ENCODE results near the gene ME2. TPM values are rescaled to one million over a fixed set of nuclear protein-coding genes. Genes with fewer than 3 reads are reported as not detected.
"Not testable (repeated sequence)": the region's sequence is repeated elsewhere in the genome, so short reads cannot be mapped to it uniquely, and the experiment has no call there.

Gene ME2
- total RNA-seq, 1 donor from 2014 or later: 54.5 TPM

DNA sequence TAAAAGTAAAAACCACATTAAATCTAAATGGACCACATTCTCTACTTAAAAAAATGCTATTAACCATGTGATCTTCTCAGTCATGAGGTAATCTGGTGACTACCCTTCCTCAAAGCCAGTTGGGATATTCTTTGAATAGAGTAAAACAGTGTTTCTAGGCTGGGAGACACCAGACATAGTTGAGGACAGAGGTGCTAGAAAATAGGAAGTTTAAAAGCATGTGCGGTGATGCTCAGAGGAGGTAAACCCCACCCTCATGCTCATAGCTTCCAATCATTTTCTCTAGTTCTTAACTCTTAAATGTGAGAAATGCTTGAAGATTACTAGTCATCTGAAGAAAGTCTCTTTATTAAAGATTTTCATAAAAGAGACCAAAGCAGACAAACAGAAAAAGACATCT lies 58.3 kb downstream of the ME2 start:
- intact Hi-C loops (cut with micrococcal nuclease): no loop called here
- Histone ChIP-seq H3K27ac (replicated peaks) (no peak overlapping the region), H3K27me3 (ENCODE audit: low read depth) (no peaks in the 10 kb centered on the region), H3K9me3 (replicated peaks) (no peaks in the 10 kb centered on the region), H3K36me3 (peaks cover 25% of the 10 kb centered on the region), H3K4me1 (peaks cover 9% of the 10 kb centered on the region), H3K4me3 (no peak overlapping the region)
- DNase-seq: no peak
- TF ChIP-seq, protein P1, sequence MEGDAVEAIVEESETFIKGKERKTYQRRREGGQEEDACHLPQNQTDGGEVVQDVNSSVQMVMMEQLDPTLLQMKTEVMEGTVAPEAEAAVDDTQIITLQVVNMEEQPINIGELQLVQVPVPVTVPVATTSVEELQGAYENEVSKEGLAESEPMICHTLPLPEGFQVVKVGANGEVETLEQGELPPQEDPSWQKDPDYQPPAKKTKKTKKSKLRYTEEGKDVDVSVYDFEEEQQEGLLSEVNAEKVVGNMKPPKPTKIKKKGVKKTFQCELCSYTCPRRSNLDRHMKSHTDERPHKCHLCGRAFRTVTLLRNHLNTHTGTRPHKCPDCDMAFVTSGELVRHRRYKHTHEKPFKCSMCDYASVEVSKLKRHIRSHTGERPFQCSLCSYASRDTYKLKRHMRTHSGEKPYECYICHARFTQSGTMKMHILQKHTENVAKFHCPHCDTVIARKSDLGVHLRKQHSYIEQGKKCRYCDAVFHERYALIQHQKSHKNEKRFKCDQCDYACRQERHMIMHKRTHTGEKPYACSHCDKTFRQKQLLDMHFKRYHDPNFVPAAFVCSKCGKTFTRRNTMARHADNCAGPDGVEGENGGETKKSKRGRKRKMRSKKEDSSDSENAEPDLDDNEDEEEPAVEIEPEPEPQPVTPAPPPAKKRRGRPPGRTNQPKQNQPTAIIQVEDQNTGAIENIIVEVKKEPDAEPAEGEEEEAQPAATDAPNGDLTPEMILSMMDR (IDR thresholded peaks at IDR 0.05; ENCODE audit: borderline replicate concordance): no peak

DNA sequence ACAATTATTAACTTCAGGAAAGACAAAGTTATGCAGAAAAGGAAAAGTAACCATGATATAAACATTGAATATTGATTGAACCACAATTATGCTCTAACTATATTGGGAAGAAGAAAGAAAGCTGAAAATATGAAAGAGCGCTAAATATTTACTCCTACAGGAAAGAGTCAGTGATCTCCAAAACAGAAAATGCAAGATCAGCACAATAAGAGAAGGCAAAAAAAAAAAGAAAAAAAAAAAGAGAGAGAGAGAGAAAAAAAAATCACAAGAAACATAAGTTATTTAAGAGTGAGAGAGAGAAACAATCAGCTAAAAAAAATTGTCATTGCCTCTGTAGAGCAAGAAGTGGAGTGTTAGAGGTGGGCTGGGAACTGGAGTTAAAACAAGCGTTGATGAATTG lies 60.0 kb downstream of the ME2 start:
- H3K9me3 ChIP-seq (replicated peaks): no peaks in the 10 kb centered on the region
- TF ChIP-seq, protein P1 (IDR thresholded peaks at IDR 0.05; ENCODE audit: borderline replicate concordance): no peak
- DNase-seq: no peak

DNA sequence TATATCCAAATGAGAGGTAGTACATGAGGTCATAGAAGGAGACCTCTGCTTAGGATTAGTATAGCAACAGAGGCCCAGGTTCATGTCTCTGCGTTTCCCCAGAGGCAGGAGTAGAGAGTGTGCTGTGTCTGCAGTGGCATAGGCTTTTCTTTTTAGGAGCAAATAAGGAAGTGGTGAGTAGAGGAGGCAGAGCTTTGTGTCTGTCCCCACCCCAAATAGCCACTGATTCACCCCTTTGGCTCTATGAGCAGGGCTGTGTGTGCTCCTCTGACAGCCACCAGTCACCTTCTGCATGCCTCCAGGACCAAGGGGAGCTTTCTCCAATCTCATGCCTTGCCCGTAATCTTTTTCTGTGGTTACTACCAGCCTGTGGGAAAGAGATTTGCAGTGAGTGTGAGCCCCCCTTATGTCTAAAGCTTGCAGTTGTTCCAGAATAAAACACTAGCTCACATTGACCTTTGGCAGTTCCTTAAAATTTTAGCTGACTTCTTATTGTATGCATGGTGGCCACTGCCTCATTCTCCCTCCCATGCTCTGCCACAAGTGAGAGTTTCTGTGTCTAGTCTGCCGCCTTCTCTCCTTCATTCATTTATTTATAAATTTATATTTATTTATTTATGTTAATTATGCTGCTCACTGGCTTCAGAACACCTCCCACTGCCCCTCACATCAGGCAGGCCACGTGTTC lies 65.5 kb downstream of the ME2 start:
- no peak overlapping the region for H3K27ac ChIP-seq (replicated peaks)

More for the DNA sequence above, 60.0 kb downstream of the ME2 start:
- no peak overlapping the region for H3K4me3 ChIP-seq
- H3K4me1 ChIP-seq: peaks cover 4% of the 10 kb centered on the region
- peaks cover 24% of the 10 kb centered on the region for H3K36me3 ChIP-seq
- H3K27me3 ChIP-seq (ENCODE audit: low read depth): no peaks in the 10 kb centered on the region
- H3K27ac ChIP-seq (replicated peaks): no peak overlapping the region
- intact Hi-C loops (cut with micrococcal nuclease): no loop called here

DNA sequence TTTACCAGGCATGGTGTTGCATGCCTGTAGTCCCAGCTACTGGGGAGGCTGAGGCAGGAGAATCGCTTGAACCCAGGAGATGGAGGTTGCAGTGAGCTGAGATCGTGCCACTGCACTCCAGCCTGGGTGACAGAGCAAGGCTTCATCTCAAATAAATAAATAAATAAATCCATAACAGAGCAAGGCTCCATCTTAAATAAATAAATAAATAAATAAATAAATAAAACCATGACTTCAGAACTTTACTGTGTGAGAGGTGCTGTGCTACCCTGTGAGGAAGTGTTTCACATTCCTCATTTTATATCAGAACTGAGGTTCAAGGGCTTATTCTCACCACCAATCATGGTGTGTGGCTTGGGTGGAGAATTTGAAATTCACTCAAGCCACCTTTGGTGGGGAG lies 67.0 kb downstream of the ME2 start:
- intact Hi-C loops (cut with micrococcal nuclease); H3K4me3 ChIP-seq; DNase-seq; H3K4me1 ChIP-seq; H3K9me3 ChIP-seq (replicated peaks); H3K27ac ChIP-seq (replicated peaks); H3K27me3 ChIP-seq (ENCODE audit: low read depth): not testable (repeated sequence)
- H3K36me3 ChIP-seq: peaks cover 31% of the 10 kb centered on the region

More for the DNA sequence above, 65.5 kb downstream of the ME2 start:
- H3K36me3 ChIP-seq: peaks cover 42% of the 10 kb centered on the region
- H3K4me1 ChIP-seq: peaks cover 4% of the 10 kb centered on the region
- no peaks in the 10 kb centered on the region for H3K27me3 ChIP-seq (ENCODE audit: low read depth)
- no peaks in the 10 kb centered on the region for H3K9me3 ChIP-seq (replicated peaks)
- H3K4me3 ChIP-seq: no peak overlapping the region
- TF ChIP-seq, protein P1 (IDR thresholded peaks at IDR 0.05; ENCODE audit: borderline replicate concordance): no peak
- intact Hi-C loops (cut with micrococcal nuclease): no loop called here
- no peak for DNase-seq

DNA sequence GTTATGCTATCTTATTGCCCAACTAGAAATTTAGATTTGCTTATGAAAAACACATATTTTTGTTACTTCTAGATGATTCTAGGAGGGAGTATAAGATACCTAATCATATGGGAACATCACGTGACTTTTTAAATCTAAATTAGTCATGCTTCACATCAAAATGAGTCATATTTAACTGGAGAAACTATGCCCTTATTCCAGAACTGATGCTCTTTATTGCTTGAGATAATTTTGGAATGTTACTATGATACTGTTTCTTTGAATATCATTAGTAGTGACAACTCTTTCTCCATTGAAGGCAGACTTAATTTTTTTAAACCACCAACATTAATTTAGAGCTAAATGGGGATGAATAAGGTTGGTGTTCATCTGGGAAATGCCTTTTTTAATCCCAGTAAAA lies 69.0 kb downstream of the ME2 start:
- no peaks in the 10 kb centered on the region for H3K9me3 ChIP-seq (replicated peaks)
- intact Hi-C loops (cut with micrococcal nuclease): no loop called here
- H3K36me3 ChIP-seq: peaks cover 30% of the 10 kb centered on the region
- peaks cover 4% of the 10 kb centered on the region for H3K4me1 ChIP-seq
- no peaks in the 10 kb centered on the region for H3K27me3 ChIP-seq (ENCODE audit: low read depth)
- DNase-seq: no peak
- H3K27ac ChIP-seq (replicated peaks): no peak overlapping the region
- TF ChIP-seq, protein P1 (IDR thresholded peaks at IDR 0.05; ENCODE audit: borderline replicate concordance): no peak
- H3K4me3 ChIP-seq: no peak overlapping the region

DNA sequence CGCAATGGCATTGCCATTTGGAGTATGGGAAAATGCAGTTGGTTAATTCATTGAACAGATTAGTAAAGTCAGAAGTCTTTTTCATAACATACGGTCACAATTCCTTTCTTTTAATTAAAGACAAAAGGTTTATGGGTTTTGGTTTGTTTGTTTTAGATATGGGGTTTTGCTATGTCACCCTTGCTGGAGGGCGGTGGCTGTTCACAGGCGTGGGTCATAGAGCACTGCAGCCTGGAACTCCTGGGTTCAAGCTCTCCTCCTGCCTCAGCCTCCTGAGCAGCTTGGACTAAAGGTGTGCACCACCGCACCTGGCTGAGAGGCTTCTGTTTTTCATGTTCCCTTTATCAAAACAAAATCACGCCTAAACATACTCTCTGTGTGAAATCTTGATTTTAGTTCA lies 70.3 kb downstream of the ME2 start:
- no peaks in the 10 kb centered on the region for H3K9me3 ChIP-seq (replicated peaks)
- H3K4me3 ChIP-seq: no peak overlapping the region
- no peak overlapping the region for H3K27ac ChIP-seq (replicated peaks)
- H3K36me3 ChIP-seq: peaks cover 22% of the 10 kb centered on the region
- intact Hi-C loops (cut with micrococcal nuclease): no loop called here
- TF ChIP-seq, protein P1 (IDR thresholded peaks at IDR 0.05; ENCODE audit: borderline replicate concordance): no peak
- no peaks in the 10 kb centered on the region for H3K27me3 ChIP-seq (ENCODE audit: low read depth)
- H3K4me1 ChIP-seq: peaks cover 4% of the 10 kb centered on the region
- no peak for DNase-seq
